ENCODE measurements around the gene PEX5L. TPM values are rescaled to one million over a fixed set of nuclear protein-coding genes. Genes with fewer than 3 reads are reported as not detected.

PEX5L gene
- total RNA-seq, 1 experiment from 2014 or later: 0.47 TPM

DNA sequence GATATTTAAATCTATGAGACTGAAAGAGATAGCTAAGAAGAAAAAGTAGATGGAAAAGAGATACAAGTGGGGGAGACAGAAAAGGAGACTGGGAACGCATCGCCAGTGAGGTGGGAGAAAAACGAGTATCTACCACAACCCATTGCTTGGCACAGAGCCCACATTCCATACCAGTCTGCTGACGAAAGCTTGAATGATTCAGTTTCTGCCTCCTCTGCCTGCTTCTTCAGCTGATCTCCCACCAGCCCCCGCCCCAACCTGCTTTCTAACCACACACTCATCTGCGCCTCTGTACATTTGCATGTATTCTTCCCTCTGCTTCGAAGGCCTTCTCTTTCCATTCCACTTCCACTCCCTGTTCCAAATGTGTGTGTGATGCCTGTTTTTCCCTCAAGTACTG lies 195.8 kb downstream of the PEX5L start:
- H3K27me3 Mint-ChIP-seq (ENCODE audit: insufficient read depth, unreplicated experiment): no peaks in the 10 kb centered on the region
- peaks cover 4% of the 10 kb centered on the region for H3K36me3 Mint-ChIP-seq (ENCODE audit: insufficient read depth, unreplicated experiment)
- no peaks in the 10 kb centered on the region for H3K9me3 Mint-ChIP-seq (ENCODE audit: unreplicated experiment)
- TF ChIP-seq, protein P1, sequence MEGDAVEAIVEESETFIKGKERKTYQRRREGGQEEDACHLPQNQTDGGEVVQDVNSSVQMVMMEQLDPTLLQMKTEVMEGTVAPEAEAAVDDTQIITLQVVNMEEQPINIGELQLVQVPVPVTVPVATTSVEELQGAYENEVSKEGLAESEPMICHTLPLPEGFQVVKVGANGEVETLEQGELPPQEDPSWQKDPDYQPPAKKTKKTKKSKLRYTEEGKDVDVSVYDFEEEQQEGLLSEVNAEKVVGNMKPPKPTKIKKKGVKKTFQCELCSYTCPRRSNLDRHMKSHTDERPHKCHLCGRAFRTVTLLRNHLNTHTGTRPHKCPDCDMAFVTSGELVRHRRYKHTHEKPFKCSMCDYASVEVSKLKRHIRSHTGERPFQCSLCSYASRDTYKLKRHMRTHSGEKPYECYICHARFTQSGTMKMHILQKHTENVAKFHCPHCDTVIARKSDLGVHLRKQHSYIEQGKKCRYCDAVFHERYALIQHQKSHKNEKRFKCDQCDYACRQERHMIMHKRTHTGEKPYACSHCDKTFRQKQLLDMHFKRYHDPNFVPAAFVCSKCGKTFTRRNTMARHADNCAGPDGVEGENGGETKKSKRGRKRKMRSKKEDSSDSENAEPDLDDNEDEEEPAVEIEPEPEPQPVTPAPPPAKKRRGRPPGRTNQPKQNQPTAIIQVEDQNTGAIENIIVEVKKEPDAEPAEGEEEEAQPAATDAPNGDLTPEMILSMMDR (IDR thresholded peaks at IDR 0.05; ENCODE audit: unreplicated experiment): no peak
- peak; percentile 82 for DNase-seq (ENCODE audit: unreplicated experiment)
- CTCF ChIA-PET: interaction anchor here (0.7 kb wide), 1 partner anchor 64 kb away, joined by 3 read pairs; no protein-coding TSS in a partner anchor
- H3K27ac Mint-ChIP-seq (ENCODE audit: low read depth, unreplicated experiment): no peak overlapping the region
- intact Hi-C loops (cut with micrococcal nuclease): no loop called here
- POLR2A ChIA-PET: no interaction called here
- peaks cover 12% of the 10 kb centered on the region for H3K4me1 Mint-ChIP-seq (ENCODE audit: insufficient read depth, unreplicated experiment)
- no peak overlapping the region for H3K4me3 Mint-ChIP-seq (ENCODE audit: unreplicated experiment)
- no TSS peak for BruUV-seq (replicated peaks)

DNA sequence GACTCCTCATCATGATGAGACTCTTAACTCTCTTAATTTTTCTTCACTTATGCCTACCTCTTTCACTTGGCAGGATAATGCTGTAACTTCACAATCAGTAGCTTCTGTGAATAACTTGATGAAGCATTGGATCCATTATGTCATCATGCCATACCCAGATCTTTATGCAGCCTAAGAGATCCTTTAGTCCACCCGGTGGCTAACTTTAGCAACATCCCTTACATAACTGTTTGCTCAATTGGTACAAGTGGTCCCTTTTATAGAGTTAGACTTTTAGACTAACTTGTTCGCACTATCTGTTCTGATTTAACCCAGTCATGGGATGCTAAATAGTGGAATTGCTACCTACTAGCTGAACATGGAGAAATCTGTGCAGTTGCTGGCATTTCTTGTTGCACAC lies 199.4 kb downstream of the PEX5L start:
- intact Hi-C loops (cut with micrococcal nuclease): no loop called here
- BruUV-seq (replicated peaks): no TSS peak
- no peaks in the 10 kb centered on the region for H3K27me3 Mint-ChIP-seq (ENCODE audit: insufficient read depth, unreplicated experiment)
- no peaks in the 10 kb centered on the region for H3K9me3 Mint-ChIP-seq (ENCODE audit: unreplicated experiment)
- ChIA-PET POLR2A (no interaction called here), CTCF (interaction anchor here (0.6 kb wide), 1 partner anchor 19 kb away, joined by 4 read pairs; no protein-coding TSS in a partner anchor)
- TF ChIP-seq, protein P1 (IDR thresholded peaks at IDR 0.05; ENCODE audit: unreplicated experiment): no peak
- DNase-seq (ENCODE audit: unreplicated experiment): no peak
- no peaks in the 10 kb centered on the region for H3K36me3 Mint-ChIP-seq (ENCODE audit: insufficient read depth, unreplicated experiment)
- H3K27ac Mint-ChIP-seq (ENCODE audit: low read depth, unreplicated experiment): no peak overlapping the region
- H3K4me3 Mint-ChIP-seq (ENCODE audit: unreplicated experiment): no peak overlapping the region
- H3K4me1 Mint-ChIP-seq (ENCODE audit: insufficient read depth, unreplicated experiment): peaks cover 16% of the 10 kb centered on the region

DNA sequence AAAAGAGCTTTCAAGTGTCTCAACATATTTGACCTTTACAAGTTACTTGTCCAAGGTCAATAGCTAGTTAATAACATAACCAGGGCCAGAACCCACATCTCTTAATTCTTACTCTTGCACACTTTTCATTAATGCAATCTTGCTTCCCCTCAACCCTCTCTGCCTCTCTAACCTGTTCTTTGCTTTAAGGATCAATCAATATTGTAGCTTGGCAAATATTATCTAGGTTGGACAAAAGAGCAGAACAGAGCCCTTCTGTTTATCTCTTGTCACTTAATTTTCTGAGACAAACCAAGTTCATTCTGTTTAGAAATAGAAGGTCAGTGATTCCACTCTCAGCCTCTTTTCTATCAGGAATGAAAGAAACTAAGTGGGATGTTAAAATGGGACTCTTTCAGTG lies 203.4 kb downstream of the PEX5L start:
- Mint-ChIP-seq H3K27me3 (ENCODE audit: insufficient read depth, unreplicated experiment) (no peaks in the 10 kb centered on the region), H3K9me3 (ENCODE audit: unreplicated experiment) (no peaks in the 10 kb centered on the region), H3K4me3 (ENCODE audit: unreplicated experiment) (no peak overlapping the region), H3K36me3 (ENCODE audit: insufficient read depth, unreplicated experiment) (no peaks in the 10 kb centered on the region), H3K4me1 (ENCODE audit: insufficient read depth, unreplicated experiment) (peaks cover 4% of the 10 kb centered on the region), H3K27ac (ENCODE audit: low read depth, unreplicated experiment) (no peak overlapping the region)
- BruUV-seq (replicated peaks): no TSS peak
- intact Hi-C loops (cut with micrococcal nuclease): no loop called here
- ChIA-PET CTCF (interaction anchor here (0.7 to 1.1 kb wide), 2 partner anchors 22 to 66 kb away, joined by 3 to 4 read pairs; no protein-coding TSS in a partner anchor), POLR2A (interaction anchor here (0.6 kb wide), 1 partner anchor 79 kb away, joined by 4 read pairs; no protein-coding TSS in a partner anchor)
- TF ChIP-seq, protein P1 (IDR thresholded peaks at IDR 0.05; ENCODE audit: unreplicated experiment): no peak
- no peak for DNase-seq (ENCODE audit: unreplicated experiment)

DNA sequence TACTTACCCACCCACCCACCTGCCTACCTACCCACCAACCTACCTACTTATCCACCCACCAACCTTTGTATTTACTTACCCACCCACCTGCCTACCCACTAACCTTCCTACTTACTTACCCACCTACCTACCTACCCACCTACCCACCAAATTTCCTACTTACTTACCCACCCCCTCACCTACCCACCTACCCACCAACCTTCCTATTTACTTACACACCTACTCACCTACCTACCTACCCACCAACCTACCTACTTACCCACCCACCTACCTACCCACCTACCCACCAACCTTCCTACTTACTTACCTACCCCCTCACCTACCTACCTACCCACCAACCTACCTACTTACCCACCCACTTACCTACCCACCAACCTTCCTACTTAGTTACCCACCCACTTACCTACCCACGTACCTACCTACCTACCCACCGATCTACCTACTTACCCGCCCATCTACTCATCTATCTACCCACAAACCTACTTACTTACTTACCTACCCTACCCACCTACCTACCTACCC lies 204.3 kb downstream of the PEX5L start:
- TF ChIP-seq, protein P1 (IDR thresholded peaks at IDR 0.05; ENCODE audit: unreplicated experiment): no peak
- Mint-ChIP-seq H3K4me3 (ENCODE audit: unreplicated experiment) (no peak overlapping the region), H3K4me1 (ENCODE audit: insufficient read depth, unreplicated experiment) (peaks cover 4% of the 10 kb centered on the region), H3K27me3 (ENCODE audit: insufficient read depth, unreplicated experiment) (no peaks in the 10 kb centered on the region), H3K36me3 (ENCODE audit: insufficient read depth, unreplicated experiment) (no peaks in the 10 kb centered on the region), H3K27ac (ENCODE audit: low read depth, unreplicated experiment) (no peak overlapping the region), H3K9me3 (ENCODE audit: unreplicated experiment) (no peaks in the 10 kb centered on the region)
- CTCF ChIA-PET: interaction anchor here (1.1 kb wide), 1 partner anchor 21 kb away, joined by 4 read pairs; no protein-coding TSS in a partner anchor
- intact Hi-C loops (cut with micrococcal nuclease): no loop called here
- BruUV-seq (replicated peaks): no TSS peak
- no peak for DNase-seq (ENCODE audit: unreplicated experiment)
- POLR2A ChIA-PET: interaction anchor here (0.6 kb wide), 1 partner anchor 78 kb away, joined by 4 read pairs; no protein-coding TSS in a partner anchor

Measured in MCF 10A (cell line).